Liver (tissue), 10 donors: Measurements from ENCODE around the gene PCYT1B. TPM values are rescaled to one million over a fixed set of nuclear protein-coding genes. Genes with fewer than 3 reads are reported as not detected.

Source experiments
- DNase-seq: peaks from one replicate; pipeline ENCODE4 v3.0.0-alpha.2; 2017; ENCODE audit warnings: low spot score
- H3K27ac ChIP-seq, 2 donors: one replicate each; pipeline ENCODE4 v1.7.0; 2013; ENCODE audit warnings: inconsistent platforms in 2 of 2, low read length in 2 of 2, control low read depth in 1 of 2, low read depth in 1 of 2, mild to moderate bottlenecking in 1 of 2
- H3K27me3 ChIP-seq, 4 donors: one replicate each; pipeline versions ENCODE4 v1.6.1 to v1.7.0; 2013; ENCODE audit warnings: low read length in 3 of 4, inconsistent platforms in 1 of 4, mild to moderate bottlenecking in 1 of 4, moderate library complexity in 1 of 4; ENCODE audit not compliant: control insufficient read depth in 4 of 4, insufficient read depth in 4 of 4
- H3K36me3 ChIP-seq, 4 donors: one replicate each; pipeline versions ENCODE4 v1.6.1 to v1.7.0; 2013; ENCODE audit warnings: low read length in 3 of 4, mild to moderate bottlenecking in 3 of 4, low read depth in 1 of 4, moderate library complexity in 1 of 4; ENCODE audit not compliant: control insufficient read depth in 4 of 4, insufficient read depth in 3 of 4
- H3K4me1 ChIP-seq, 4 donors: one replicate each; pipeline versions ENCODE4 v1.6.1 to v1.7.0; 2013; ENCODE audit warnings: low read length in 3 of 4, mild to moderate bottlenecking in 3 of 4, moderate library complexity in 1 of 4; ENCODE audit not compliant: control insufficient read depth in 4 of 4, insufficient read depth in 4 of 4
- H3K4me3 ChIP-seq, 3 donors: one replicate each; pipeline versions ENCODE4 v1.6.1 to v1.7.0; 2013; ENCODE audit warnings: low read length in 3 of 3, control low read depth in 1 of 3, low read depth in 1 of 3, mild to moderate bottlenecking in 1 of 3
- H3K9ac ChIP-seq, 2 donors: one replicate each; pipeline ENCODE4 v1.7.0; 2013; ENCODE audit warnings: low read length in 2 of 2, mild to moderate bottlenecking in 2 of 2, moderate library complexity in 2 of 2, control low read depth in 1 of 2, low read depth in 1 of 2
- H3K9me3 ChIP-seq, 4 donors: one replicate each; pipeline versions ENCODE4 v1.6.1 to v1.7.0; 2013; ENCODE audit warnings: low read length in 3 of 4; ENCODE audit not compliant: control insufficient read depth in 4 of 4
- FOXA2 ChIP-seq: IDR thresholded peaks from 2 replicates; pipeline ENCODE4 v1.6.1; 2016; ENCODE audit warnings: antibody characterized with exemption
- GABPA ChIP-seq, 2 donors: IDR thresholded peaks in 1 of 2; conservative IDR thresholded peaks in 1 of 2; 2 replicates each; pipeline ENCODE4 v1.6.1; 2016; ENCODE audit warnings: antibody characterized with exemption in 2 of 2, mild to moderate bottlenecking in 1 of 2, moderate library complexity in 1 of 2
- HNF4A ChIP-seq, 2 donors: conservative IDR thresholded peaks; 2 replicates each; pipeline ENCODE4 v1.6.1; 2016; ENCODE audit warnings: antibody characterized with exemption in 2 of 2, mild to moderate bottlenecking in 2 of 2
- MAX ChIP-seq: IDR thresholded peaks from 2 replicates; pipeline ENCODE4 v1.6.1; 2016; ENCODE audit warnings: antibody characterized with exemption
- NR2F2 ChIP-seq: IDR thresholded peaks from 2 replicates; pipeline ENCODE4 v1.6.1; 2016; ENCODE audit warnings: antibody characterized with exemption
- RAD21 ChIP-seq, 2 donors: IDR thresholded peaks; 2 replicates each; pipeline ENCODE4 v1.6.1; 2016; ENCODE audit warnings: antibody characterized with exemption in 2 of 2, mild to moderate bottlenecking in 2 of 2
- WGBS: extraction: QIAGEN DNeasy Blood & Tissue Kit; methylation state at CpG from one replicate; pipeline ENCODE4 v1.1.7; 2013; 5-methylcytosine and 5-hydroxymethylcytosine counted together
- polyA plus RNA-seq, 2 donors: library from polyadenylated mRNA; stranded (reverse) in 1 of 2; unstranded in 1 of 2; fragments of 200-250 nt in 1 of 2; fragments of >200 nt in 1 of 2; fragmentation: Nextera tagmentation in 1 of 2; extraction: Ambion mirVana in 1 of 2; gene quantifications; one replicate each; pipeline versions ENCODE4 v1.2.1 to v1.2.3, GENCODE V29; 2013 to 2015
- small RNA-seq: library from RNA; depleted of rRNA; stranded (forward); fragments of <200 nt; gene quantifications from one replicate; pipeline ENCODE3, GENCODE V24; 2014
- total RNA-seq, 2 donors: library from RNA; depleted of rRNA; stranded (reverse); fragments of >200 nt; gene quantifications; one replicate each; pipeline ENCODE4 v1.2.3, GENCODE V29; 2014
- TF ChIP-seq, protein P1 (sequence below): fragments of 150-350 bp; IDR thresholded peaks from 2 replicates; pipeline ENCODE4 v1.5.1; 2017; ENCODE audit warnings: improper control_type of control experiment, low read depth, low read length; ENCODE audit not compliant: missing input control
- TF ChIP-seq, protein P2 (sequence below): IDR thresholded peaks from 2 replicates; pipeline ENCODE4 v1.6.1; 2016; ENCODE audit warnings: antibody characterized with exemption
- donor health status: healthy.
- donor health status: healthy.
- donor health status: healthy.
- donor health status: healthy.
- donor health status: healthy.

PCYT1B gene
- total and polyA plus RNA-seq, 4 donors = under 0.01 to 2.1 (median 0.06) TPM; not detected in 1

DNA sequence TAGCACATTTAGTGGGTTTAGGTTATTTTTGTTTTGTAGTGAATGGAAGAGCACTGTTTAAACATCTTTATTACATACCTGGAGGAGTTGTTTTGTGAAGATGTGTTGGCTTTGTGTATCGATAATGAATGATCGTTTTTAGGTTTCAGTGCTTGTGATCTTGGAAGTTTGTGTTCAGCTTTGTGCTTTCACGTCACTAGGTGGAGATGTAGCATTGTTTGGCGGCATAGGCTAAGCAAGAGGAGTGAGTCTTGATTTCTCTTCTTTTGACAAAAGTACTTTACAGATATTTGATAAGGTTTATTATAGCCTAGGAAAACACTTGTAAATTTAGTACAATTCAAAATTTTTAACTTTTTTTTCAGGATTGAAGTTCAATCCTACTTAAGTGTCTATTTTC, 131.7 kb downstream of the PCYT1B start:
- no peak overlapping the region for H3K9ac ChIP-seq
- WGBS = 74% methylated on average over 4 of the region's 4 CpGs
- H3K4me3 ChIP-seq = no peak overlapping the region
- no peak for TF ChIP-seq NR2F2
- TF ChIP-seq MAX = no peak
- no peak for TF ChIP-seq FOXA2
- TF ChIP-seq RAD21 (IDR thresholded peaks at IDR 0.05) = peak; percentile 41 to 56
- no peak for DNase-seq
- no peaks in the 10 kb centered on the region for H3K9me3 ChIP-seq
- H3K27ac ChIP-seq = no peak overlapping the region
- no peaks in the 10 kb centered on the region for H3K4me1 ChIP-seq
- H3K27me3 ChIP-seq = no peaks in the 10 kb centered on the region
- H3K36me3 ChIP-seq = no peaks in the 10 kb centered on the region

DNA sequence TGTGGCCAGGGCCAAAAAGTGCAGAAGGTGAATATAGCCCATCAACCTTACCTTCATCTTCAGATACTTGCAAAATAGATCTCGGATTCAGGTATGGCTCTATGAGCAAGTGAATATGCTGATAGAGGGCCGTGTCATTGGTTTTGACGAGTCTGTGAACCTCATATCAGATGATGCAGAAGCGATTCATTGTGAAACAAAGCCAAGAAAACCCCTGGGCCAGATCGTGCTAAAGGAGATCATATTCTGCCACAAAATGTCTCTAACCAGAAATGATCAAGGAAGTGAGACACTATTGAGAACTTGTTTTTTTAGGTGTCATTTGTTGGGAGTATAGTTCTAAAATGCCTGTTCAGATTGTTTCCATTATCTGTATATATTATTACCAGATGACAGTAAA, 133.7 kb downstream of the PCYT1B start:
- Histone ChIP-seq H3K36me3 (peaks cover 0 to 2% (median 0%) of the 10 kb centered on the region in 4 donors), H3K4me3 (no peak overlapping the region), H3K4me1 (no peaks in the 10 kb centered on the region), H3K27ac (no peak overlapping the region), H3K9ac (no peak overlapping the region), H3K9me3 (no peaks in the 10 kb centered on the region), H3K27me3 (no peaks in the 10 kb centered on the region)
- TF ChIP-seq, protein P1, sequence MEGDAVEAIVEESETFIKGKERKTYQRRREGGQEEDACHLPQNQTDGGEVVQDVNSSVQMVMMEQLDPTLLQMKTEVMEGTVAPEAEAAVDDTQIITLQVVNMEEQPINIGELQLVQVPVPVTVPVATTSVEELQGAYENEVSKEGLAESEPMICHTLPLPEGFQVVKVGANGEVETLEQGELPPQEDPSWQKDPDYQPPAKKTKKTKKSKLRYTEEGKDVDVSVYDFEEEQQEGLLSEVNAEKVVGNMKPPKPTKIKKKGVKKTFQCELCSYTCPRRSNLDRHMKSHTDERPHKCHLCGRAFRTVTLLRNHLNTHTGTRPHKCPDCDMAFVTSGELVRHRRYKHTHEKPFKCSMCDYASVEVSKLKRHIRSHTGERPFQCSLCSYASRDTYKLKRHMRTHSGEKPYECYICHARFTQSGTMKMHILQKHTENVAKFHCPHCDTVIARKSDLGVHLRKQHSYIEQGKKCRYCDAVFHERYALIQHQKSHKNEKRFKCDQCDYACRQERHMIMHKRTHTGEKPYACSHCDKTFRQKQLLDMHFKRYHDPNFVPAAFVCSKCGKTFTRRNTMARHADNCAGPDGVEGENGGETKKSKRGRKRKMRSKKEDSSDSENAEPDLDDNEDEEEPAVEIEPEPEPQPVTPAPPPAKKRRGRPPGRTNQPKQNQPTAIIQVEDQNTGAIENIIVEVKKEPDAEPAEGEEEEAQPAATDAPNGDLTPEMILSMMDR = no peak
- no peak for TF ChIP-seq MAX
- TF ChIP-seq GABPA (IDR thresholded peaks at IDR 0.05 in 1 of 2, conservative IDR thresholded peaks at IDR 0.05 in 1 of 2) = no peak
- 86% methylated on average over 5 of the region's 5 CpGs for WGBS
- no peak for DNase-seq

DNA sequence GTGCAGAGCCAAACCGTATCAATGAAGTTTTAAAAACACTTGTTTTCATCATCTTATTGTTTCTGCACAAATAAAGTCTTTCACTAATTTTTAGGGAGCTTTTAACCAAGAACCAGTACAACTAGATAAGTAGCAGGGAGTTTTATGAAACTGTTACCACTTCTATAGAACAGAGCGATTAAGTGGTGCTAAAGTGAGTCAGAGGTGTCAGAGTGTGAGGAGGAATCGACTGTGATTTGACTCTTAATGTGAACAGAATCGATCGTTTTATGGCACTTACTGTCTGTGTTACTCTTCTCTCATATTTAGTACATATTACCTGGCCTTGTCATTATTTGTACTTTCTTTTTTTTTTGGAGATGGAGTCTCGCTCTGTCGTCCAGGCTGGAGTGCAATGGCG, 138.8 kb downstream of the PCYT1B start:
- peaks cover 0 to 4% (median 2%) of the 10 kb centered on the region in 4 donors for H3K36me3 ChIP-seq
- no peak overlapping the region for H3K4me3 ChIP-seq
- TF ChIP-seq HNF4A (conservative IDR thresholded peaks at IDR 0.05) (no peak), RAD21 (IDR thresholded peaks at IDR 0.05) (no peak), FOXA2 (no peak), NR2F2 (no peak)
- TF ChIP-seq, protein P1 = no peak
- TF ChIP-seq, protein P2, sequence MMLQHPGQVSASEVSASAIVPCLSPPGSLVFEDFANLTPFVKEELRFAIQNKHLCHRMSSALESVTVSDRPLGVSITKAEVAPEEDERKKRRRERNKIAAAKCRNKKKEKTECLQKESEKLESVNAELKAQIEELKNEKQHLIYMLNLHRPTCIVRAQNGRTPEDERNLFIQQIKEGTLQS = no peak
- 92% methylated on average over 8 of the region's 8 CpGs for WGBS
- no peak for DNase-seq
- H3K9me3 ChIP-seq = no peaks in the 10 kb centered on the region
- no peaks in the 10 kb centered on the region for H3K4me1 ChIP-seq
- no peaks in the 10 kb centered on the region for H3K27me3 ChIP-seq
- no peak overlapping the region for H3K9ac ChIP-seq
- H3K27ac ChIP-seq = no peak overlapping the region

Small RNA genes lying within 50 kb of the gene (small RNA-seq; reads per million reads assigned to genes)
- not detected for gene SNRPEP9

Other genes starting within 250 kb of the PCYT1B start
- 10 to 100 TPM; 13.5 to 14.0 TPM for gene PDK3, start 182.1 kb downstream of the PCYT1B start, total RNA-seq
- gene PDK3, start 182.1 kb downstream of the PCYT1B start, polyA plus RNA-seq = 10 to 100 TPM in 1 of 2 donors, 1 to 10 TPM in 1; 6.0 to 13.6 TPM
- gene POLA1, start 46.6 kb upstream of the PCYT1B start, total RNA-seq = 10 to 100 TPM in 1 of 2 donors, 1 to 10 TPM in 1; 7.3 to 12.7 TPM
- gene POLA1, start 46.6 kb upstream of the PCYT1B start, polyA plus RNA-seq = 1 to 10 TPM in 1 of 2 donors, under 1 TPM in 1; 0.93 to 1.3 TPM